ENCODE measurements around the gene SPINK8. TPM values are rescaled to one million over a fixed set of nuclear protein-coding genes. Genes with fewer than 3 reads are reported as not detected.

The SPINK8 gene
- total and polyA plus RNA-seq, 2 donors (not counting 1 experiment from before 2014, with no cell fraction given): not detected

DNA sequence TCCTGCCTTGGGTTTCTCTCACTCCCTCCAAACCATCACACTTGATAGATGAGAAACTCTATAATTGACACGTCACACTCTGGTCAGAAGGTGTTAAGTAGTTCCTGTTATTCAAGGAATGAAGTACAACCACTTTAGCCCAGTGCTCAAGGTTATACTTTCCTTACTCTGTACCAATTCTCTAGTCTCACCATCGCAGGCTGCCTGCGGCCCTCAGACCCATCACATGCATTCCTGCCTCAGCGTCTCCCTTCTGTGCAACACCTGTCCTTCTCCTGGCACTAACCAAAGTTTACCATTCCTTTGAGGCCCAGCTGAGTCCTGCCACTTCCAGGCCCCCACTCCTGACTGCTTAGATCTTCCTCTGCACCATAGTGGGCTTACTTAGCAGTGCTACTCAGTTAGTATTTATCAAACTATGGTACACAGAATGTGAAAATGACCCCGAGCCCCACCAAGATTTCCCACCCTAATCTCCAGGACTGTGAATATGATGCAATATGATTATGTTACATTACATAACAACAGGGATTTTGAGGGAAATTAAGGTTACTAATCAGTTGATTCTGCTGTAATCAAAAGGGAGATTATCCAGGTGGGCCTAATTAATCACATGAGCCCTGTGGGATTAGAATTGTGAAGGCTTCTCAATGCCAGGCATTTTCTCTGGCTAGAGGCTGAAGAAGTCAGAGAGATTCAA lies 36.2 kb downstream of the SPINK8 start:
- H3K36me3 ChIP-seq (replicated peaks in 1 of 2; ENCODE audit: control extremely low read depth in 1 of 2, control insufficient read depth in 1 of 2, extremely low read depth in 1 of 2, insufficient read depth in 2 of 2, low read length in 1 of 2): peaks cover 24 to 50% of the 10 kb centered on the region in 2 experiments
- no peak overlapping the region for H3K4me3 Mint-ChIP-seq
- 98% methylated on average over 3 of the region's 5 CpGs for WGBS (ENCODE audit: insufficient coverage)

DNA sequence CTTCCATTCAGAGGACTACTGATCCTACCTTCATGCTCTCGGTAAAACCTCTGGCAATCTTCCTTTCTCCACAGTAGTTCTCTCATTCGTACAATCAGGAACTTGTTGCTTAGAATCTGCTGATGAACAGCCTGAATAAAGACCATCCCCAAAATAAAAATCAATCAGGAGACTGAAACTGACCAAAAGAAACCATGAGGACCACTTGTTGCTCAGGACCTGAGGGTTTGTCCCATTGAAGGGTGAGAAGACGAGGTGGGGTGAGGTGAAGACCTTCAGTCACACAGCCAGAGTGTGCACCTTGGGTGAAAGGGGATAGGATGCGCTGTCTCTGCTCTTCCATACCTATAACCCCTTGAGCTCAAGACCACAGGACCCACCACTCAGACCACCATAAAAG lies 36.8 kb downstream of the SPINK8 start:
- H3K9me3 Mint-ChIP-seq (ENCODE audit: insufficient read depth): no peaks in the 10 kb centered on the region
- ATAC-seq (ENCODE audit: low read depth): no peak
- H3K4me1 Mint-ChIP-seq: peaks cover 38% of the 10 kb centered on the region
- Histone ChIP-seq H3K9ac (ENCODE audit: low read length) (no peak overlapping the region), H3K9me3 (ENCODE audit: control extremely low read depth in 1 of 3, control insufficient read depth in 2 of 3, insufficient read depth in 1 of 3, low read length in 2 of 3) (no peaks in the 10 kb centered on the region), H2AFZ (ENCODE audit: insufficient read depth, low read depth, low read length, poor library complexity, severe bottlenecking) (no peak overlapping the region), H3K4me2 (replicated peaks; ENCODE audit: low read depth, low read length, poor library complexity, severe bottlenecking) (no peak overlapping the region), H3K36me3 (replicated peaks in 1 of 2; ENCODE audit: control extremely low read depth in 1 of 2, control insufficient read depth in 1 of 2, extremely low read depth in 1 of 2, insufficient read depth in 2 of 2, low read length in 1 of 2) (peaks cover 24 to 53% of the 10 kb centered on the region in 2 experiments), H3K27me3 (replicated peaks in 1 of 4; ENCODE audit: control extremely low read depth in 1 of 4, control insufficient read depth in 3 of 4, insufficient read depth in 4 of 4, low read length in 3 of 4) (no peaks in the 10 kb centered on the region), H3K4me3 (ENCODE audit: control extremely low read depth in 1 of 5, extremely low read depth in 1 of 5, insufficient read depth in 1 of 5, low read depth in 2 of 5, low read length in 4 of 5) (no peak overlapping the region), H3K4me1 (ENCODE audit: control insufficient read depth in 2 of 2, insufficient read depth in 2 of 2, low read length in 2 of 2) (peaks cover 9 to 17% of the 10 kb centered on the region in 2 donors), H4K20me1 (ENCODE audit: control insufficient read depth, insufficient read depth, low read length, poor library complexity, severe bottlenecking) (no peaks in the 10 kb centered on the region), H3K79me2 (ENCODE audit: control insufficient read depth, insufficient read depth, low read length) (peaks cover 13% of the 10 kb centered on the region), H3K27ac (ENCODE audit: low read length in 2 of 2) (no peak overlapping the region)
- intact Hi-C loops (cut with micrococcal nuclease): no loop called here
- no peak overlapping the region for H3K27ac Mint-ChIP-seq
- no peak for DNase-seq
- 100% methylated on average over 2 of the region's 4 CpGs for WGBS (ENCODE audit: insufficient coverage)
- TF ChIP-seq, protein P1, sequence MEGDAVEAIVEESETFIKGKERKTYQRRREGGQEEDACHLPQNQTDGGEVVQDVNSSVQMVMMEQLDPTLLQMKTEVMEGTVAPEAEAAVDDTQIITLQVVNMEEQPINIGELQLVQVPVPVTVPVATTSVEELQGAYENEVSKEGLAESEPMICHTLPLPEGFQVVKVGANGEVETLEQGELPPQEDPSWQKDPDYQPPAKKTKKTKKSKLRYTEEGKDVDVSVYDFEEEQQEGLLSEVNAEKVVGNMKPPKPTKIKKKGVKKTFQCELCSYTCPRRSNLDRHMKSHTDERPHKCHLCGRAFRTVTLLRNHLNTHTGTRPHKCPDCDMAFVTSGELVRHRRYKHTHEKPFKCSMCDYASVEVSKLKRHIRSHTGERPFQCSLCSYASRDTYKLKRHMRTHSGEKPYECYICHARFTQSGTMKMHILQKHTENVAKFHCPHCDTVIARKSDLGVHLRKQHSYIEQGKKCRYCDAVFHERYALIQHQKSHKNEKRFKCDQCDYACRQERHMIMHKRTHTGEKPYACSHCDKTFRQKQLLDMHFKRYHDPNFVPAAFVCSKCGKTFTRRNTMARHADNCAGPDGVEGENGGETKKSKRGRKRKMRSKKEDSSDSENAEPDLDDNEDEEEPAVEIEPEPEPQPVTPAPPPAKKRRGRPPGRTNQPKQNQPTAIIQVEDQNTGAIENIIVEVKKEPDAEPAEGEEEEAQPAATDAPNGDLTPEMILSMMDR (IDR thresholded peaks at IDR 0.05): no peak
- no peak for TF ChIP-seq EZH2 (IDR thresholded peaks at IDR 0.05; ENCODE audit: borderline replicate concordance, insufficient read depth, low read depth, low read length, poor library complexity, severe bottlenecking)
- CTCF ChIA-PET: no interaction called here
- no peak overlapping the region for H3K4me3 Mint-ChIP-seq
- POLR2A ChIA-PET: no interaction called here
- H3K27me3 Mint-ChIP-seq: no peaks in the 10 kb centered on the region

More for the DNA sequence above, 36.2 kb downstream of the SPINK8 start:
- no peak overlapping the region for H3K9ac ChIP-seq (ENCODE audit: low read length)
- no peak for ATAC-seq (ENCODE audit: low read depth)
- no peaks in the 10 kb centered on the region for H3K9me3 ChIP-seq (ENCODE audit: control extremely low read depth in 1 of 3, control insufficient read depth in 2 of 3, insufficient read depth in 1 of 3, low read length in 2 of 3)
- ChIA-PET POLR2A (no interaction called here), CTCF (interaction anchor here (2.2 kb wide), 1 partner anchor 139 kb away, joined by 7 read pairs; no protein-coding TSS in a partner anchor)
- H3K27me3 Mint-ChIP-seq: no peaks in the 10 kb centered on the region
- TF ChIP-seq, protein P1 (IDR thresholded peaks at IDR 0.05): no peak
- no peak for TF ChIP-seq EZH2 (IDR thresholded peaks at IDR 0.05; ENCODE audit: borderline replicate concordance, insufficient read depth, low read depth, low read length, poor library complexity, severe bottlenecking)
- DNase-seq: no peak
- H3K79me2 ChIP-seq (ENCODE audit: control insufficient read depth, insufficient read depth, low read length): peaks cover 13% of the 10 kb centered on the region
- no peak overlapping the region for H2AFZ ChIP-seq (ENCODE audit: insufficient read depth, low read depth, low read length, poor library complexity, severe bottlenecking)
- no peaks in the 10 kb centered on the region for H3K27me3 ChIP-seq (replicated peaks in 1 of 4; ENCODE audit: control extremely low read depth in 1 of 4, control insufficient read depth in 3 of 4, insufficient read depth in 4 of 4, low read length in 3 of 4)
- no peaks in the 10 kb centered on the region for H3K9me3 Mint-ChIP-seq (ENCODE audit: insufficient read depth)
- H3K4me1 Mint-ChIP-seq: peaks cover 43% of the 10 kb centered on the region
- H3K27ac Mint-ChIP-seq: no peak overlapping the region
- H3K27ac ChIP-seq (ENCODE audit: low read length in 2 of 2): no peak overlapping the region
- no peak overlapping the region for H3K4me3 ChIP-seq (ENCODE audit: control extremely low read depth in 1 of 5, extremely low read depth in 1 of 5, insufficient read depth in 1 of 5, low read depth in 2 of 5, low read length in 4 of 5)
- H3K4me1 ChIP-seq (ENCODE audit: control insufficient read depth in 2 of 2, insufficient read depth in 2 of 2, low read length in 2 of 2): peaks cover 13 to 23% of the 10 kb centered on the region in 2 donors
- H4K20me1 ChIP-seq (ENCODE audit: control insufficient read depth, insufficient read depth, low read length, poor library complexity, severe bottlenecking): no peaks in the 10 kb centered on the region
- no peak overlapping the region for H3K4me2 ChIP-seq (replicated peaks; ENCODE audit: low read depth, low read length, poor library complexity, severe bottlenecking)
- intact Hi-C loops (cut with micrococcal nuclease): no loop called here

All from B cell (primary cell).